Measurements from ENCODE around the gene DCXR.
A peak's percentile ranks its signal among the peaks of the same experiment; 100 is the strongest.

The DCXR gene

GRCh38 chr17:82037092-82037888, at the start of gene DCXR:
TSS of gene DCXR (minus strand) at chr17:82037697. CDS start at chr17:82037682, 15 bp downstream.
- DNase-seq = peak; percentile 90

GRCh38 chr17:82085931-82086764, 48.7 kb upstream of the DCXR start:
- DNase-seq = no peak

GRCh38 chr17:82085031-82085861, 47.7 kb upstream of the DCXR start:
- DNase-seq = no peak

GRCh38 chr17:82084373-82085030, 47.0 kb upstream of the DCXR start:
- DNase-seq = no peak

- no peak for DNase-seq
These were observed 46.2 kb upstream of the DCXR start for GRCh38 chr17:82083533-82084359.

- no peak for DNase-seq
These were observed 45.5 kb upstream of the DCXR start for GRCh38 chr17:82083009-82083408.

GRCh38 chr17:82082456-82082855, 45.0 kb upstream of the DCXR start:
- no peak for DNase-seq

- DNase-seq = no peak
These were observed 44.5 kb upstream of the DCXR start for GRCh38 chr17:82081966-82082365.

GRCh38 chr17:82081546-82081945, 44.0 kb upstream of the DCXR start:
- no peak for DNase-seq

- DNase-seq = no peak
These were observed 43.4 kb upstream of the DCXR start for GRCh38 chr17:82080789-82081464.

- DNase-seq = no peak
These were observed 42.7 kb upstream of the DCXR start for GRCh38 chr17:82080048-82080788.

GRCh38 chr17:82079001-82079677, 41.6 kb upstream of the DCXR start:
- DNase-seq = no peak

GRCh38 chr17:82078433-82078832, 40.9 kb upstream of the DCXR start:
- DNase-seq = no peak

GRCh38 chr17:82077617-82078358, 40.3 kb upstream of the DCXR start:
- DNase-seq = no peak

GRCh38 chr17:82076785-82077591, 39.5 kb upstream of the DCXR start:
- no peak for DNase-seq

GRCh38 chr17:82076018-82076784, 38.7 kb upstream of the DCXR start:
- no peak for DNase-seq

GRCh38 chr17:82073446-82073845, 35.9 kb upstream of the DCXR start:
- no peak for DNase-seq

All from SIG-M5 (cell line).